Astrocyte (in vitro differentiated cells and primary cell): ENCODE data around the gene RPS6KL1.

Experiments used
- CTCF ChIP-seq: IDR thresholded peaks from 2 replicates; pipeline ENCODE4 v1.5.1; 2011; ENCODE audit warnings: low read depth, mild to moderate bottlenecking, inconsistent platforms, low read length, moderate library complexity; ENCODE audit not compliant: insufficient read depth
- EZH2 ChIP-seq: IDR thresholded peaks from 2 replicates; pipeline ENCODE4 v1.6.1; 2012; ENCODE audit warnings: mild to moderate bottlenecking, low read length, inconsistent platforms; ENCODE audit not compliant: insufficient read depth

GRCh38 chr14:74927225-74927624 lies 4.2 kb upstream of the RPS6KL1 start:
- TF ChIP-seq CTCF (no peak), EZH2 (no peak)
